ENCODE results near the gene SPATA31C1. TPM values are rescaled to one million over a fixed set of nuclear protein-coding genes. Genes with fewer than 3 reads are reported as not detected.

The SPATA31C1 gene
- total RNA-seq, 1 donor from 2014 or later: not detected

DNA sequence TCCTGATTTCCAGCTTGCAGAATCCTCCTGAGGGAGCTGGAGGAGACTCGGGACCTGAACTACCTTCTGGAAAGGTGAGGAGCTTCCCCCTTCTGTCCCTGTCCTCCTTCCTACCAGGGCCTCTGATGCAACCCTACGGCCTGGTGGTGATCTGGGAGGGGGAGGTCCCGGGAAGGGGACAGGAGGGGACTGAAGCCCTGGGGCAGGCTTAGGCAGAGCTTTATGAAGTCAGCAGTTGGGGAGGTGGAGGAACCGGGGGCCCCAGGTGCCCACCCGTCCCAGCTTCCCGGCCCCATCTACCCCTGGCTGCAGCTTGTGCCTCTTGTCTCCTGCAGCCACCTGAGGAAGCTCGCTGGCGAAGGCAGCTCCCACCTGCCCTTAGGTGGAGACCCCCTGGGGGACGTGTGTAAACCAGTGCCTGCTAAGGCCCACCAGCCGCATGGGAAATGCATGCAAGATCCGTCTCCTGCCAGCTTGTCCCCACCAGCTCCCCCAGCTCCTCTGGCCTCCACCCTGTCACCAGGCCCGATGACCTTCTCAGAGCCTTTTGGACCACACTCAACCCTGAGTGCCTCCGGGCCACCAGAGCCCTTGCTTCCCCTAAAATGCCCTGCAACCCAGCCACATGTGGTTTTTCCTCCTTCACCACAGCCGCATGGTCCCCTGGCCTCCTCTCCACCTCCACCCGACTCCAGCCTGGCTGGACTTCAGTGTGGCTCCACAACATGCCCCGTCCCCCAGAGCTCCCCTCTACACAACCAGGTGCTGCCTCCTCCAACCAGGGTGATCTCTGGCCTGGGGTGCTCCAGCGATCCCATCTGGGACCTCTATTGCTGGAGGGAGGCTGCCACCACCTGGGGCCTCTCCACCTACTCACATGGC, 32.9 kb upstream of the SPATA31C1 start:
- TF ChIP-seq, protein P1, sequence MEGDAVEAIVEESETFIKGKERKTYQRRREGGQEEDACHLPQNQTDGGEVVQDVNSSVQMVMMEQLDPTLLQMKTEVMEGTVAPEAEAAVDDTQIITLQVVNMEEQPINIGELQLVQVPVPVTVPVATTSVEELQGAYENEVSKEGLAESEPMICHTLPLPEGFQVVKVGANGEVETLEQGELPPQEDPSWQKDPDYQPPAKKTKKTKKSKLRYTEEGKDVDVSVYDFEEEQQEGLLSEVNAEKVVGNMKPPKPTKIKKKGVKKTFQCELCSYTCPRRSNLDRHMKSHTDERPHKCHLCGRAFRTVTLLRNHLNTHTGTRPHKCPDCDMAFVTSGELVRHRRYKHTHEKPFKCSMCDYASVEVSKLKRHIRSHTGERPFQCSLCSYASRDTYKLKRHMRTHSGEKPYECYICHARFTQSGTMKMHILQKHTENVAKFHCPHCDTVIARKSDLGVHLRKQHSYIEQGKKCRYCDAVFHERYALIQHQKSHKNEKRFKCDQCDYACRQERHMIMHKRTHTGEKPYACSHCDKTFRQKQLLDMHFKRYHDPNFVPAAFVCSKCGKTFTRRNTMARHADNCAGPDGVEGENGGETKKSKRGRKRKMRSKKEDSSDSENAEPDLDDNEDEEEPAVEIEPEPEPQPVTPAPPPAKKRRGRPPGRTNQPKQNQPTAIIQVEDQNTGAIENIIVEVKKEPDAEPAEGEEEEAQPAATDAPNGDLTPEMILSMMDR (IDR thresholded peaks at IDR 0.05; ENCODE audit: insufficient read depth, low read length, severe bottlenecking): no peak
- no peak for FAIRE-seq
- Histone ChIP-seq H3K36me3 (ENCODE audit: control insufficient read depth, insufficient read depth, low read length) (no peaks in the 10 kb centered on the region), H3K27me3 (ENCODE audit: control insufficient read depth, insufficient read depth, low read length) (no peaks in the 10 kb centered on the region), H3K4me3 (ENCODE audit: low read depth, low read length) (no peak overlapping the region)
- no peak for DNase-seq (ENCODE audit: low read depth)

DNA sequence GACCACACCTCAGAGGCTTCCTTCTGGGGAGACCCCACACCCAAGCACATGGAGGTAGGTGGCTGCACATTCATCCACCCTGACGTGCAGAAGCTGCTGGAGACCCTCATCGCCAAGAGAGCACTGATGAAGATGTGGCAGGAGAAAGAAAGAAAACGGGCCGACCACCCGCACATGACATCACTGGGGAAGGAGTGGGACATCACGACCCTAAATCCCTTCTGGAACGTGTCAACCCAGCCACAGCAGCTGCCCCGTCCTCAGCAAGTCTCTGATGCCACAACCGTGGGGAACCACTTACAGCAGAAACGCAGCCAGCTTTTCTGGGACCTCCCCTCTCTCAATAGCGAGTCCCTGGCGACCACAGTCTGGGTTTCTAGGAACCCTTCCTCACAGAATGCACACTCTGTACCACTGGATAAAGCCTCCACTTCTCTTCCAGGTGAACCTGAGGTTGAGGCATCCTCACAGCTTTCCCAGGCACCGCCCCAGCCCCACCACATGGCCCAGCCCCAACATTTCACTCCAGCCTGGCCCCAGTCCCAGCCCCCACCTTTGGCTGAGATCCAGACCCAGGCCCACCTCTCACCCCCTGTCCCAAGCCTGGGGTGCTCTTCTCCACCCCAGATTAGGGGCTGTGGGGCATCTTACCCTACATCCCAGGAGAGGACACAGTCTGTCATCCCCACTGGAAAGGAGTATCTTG, 32.1 kb upstream of the SPATA31C1 start:
- no peak for FAIRE-seq
- TF ChIP-seq, protein P1 (IDR thresholded peaks at IDR 0.05; ENCODE audit: insufficient read depth, low read length, severe bottlenecking): no peak
- H3K36me3 ChIP-seq (ENCODE audit: control insufficient read depth, insufficient read depth, low read length): no peaks in the 10 kb centered on the region
- no peak overlapping the region for H3K4me3 ChIP-seq (ENCODE audit: low read depth, low read length)
- no peaks in the 10 kb centered on the region for H3K27me3 ChIP-seq (ENCODE audit: control insufficient read depth, insufficient read depth, low read length)
- DNase-seq (ENCODE audit: low read depth): no peak

DNA sequence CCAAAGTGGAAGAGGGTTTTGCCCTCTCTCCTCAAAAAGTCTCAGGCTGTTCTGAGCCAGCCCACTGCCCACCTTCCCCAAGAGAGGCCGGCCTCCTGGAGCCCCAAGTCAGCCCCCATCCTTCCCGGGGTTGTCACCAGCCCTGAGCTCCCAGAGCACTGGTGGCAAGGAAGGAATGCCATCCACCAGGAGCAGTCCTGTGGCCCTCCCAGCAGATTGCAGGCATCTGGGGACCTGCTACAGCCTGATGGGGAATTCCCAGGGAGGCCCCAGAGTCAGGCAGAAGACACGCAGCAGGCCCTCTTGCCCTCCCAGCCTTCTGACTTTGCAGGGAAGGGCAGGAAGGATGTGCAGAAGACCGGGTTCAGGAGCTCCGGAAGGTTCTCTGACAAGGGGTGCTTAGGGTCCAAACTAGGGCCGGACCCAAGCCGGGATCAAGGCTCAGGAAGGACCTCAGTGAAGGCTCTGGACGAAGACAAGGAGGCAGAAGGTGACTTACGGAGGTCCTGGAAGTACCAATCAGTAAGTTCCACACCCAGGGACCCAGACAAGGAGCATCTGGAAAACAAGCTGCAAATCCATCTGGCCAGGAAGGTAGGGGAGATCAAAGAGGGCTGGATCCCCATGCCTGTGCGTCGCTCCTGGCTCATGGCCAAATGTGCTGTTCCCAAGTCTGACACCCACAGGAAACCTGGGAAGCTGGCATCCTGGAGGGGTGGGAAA, 31.4 kb upstream of the SPATA31C1 start:
- TF ChIP-seq, protein P1 (IDR thresholded peaks at IDR 0.05; ENCODE audit: insufficient read depth, low read length, severe bottlenecking): no peak
- H3K27me3 ChIP-seq (ENCODE audit: control insufficient read depth, insufficient read depth, low read length): no peaks in the 10 kb centered on the region
- no peak overlapping the region for H3K4me3 ChIP-seq (ENCODE audit: low read depth, low read length)
- FAIRE-seq (no peak), DNase-seq (ENCODE audit: low read depth) (no peak)
- no peaks in the 10 kb centered on the region for H3K36me3 ChIP-seq (ENCODE audit: control insufficient read depth, insufficient read depth, low read length)

DNA sequence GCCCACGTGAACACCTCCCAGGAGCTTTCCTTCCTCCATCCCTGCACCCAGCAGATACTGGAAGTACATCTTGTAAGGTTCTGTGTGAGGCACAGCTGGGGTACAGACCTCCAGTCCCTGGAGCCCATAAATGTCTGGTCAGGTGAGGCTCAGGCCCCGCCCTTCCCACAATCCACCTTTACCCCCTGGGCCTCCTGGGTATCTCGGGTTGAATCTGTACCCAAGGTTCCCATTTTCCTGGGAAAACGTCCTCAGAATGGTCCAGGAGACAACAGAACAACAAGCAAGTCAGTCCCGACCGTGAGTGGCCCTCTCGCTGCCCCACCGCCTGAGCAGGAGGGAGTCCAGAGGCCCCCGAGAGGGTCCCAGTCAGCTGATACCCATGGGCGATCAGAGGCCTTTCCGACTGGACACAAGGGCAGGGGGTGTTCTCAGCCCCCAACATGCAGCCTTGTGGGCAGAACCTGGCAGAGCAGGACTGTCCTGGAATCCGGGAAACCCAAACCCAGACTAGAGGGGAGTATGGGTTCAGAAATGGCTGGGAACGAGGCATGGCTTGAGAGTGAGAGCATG, 30.7 kb upstream of the SPATA31C1 start:
- TF ChIP-seq, protein P1 (IDR thresholded peaks at IDR 0.05; ENCODE audit: insufficient read depth, low read length, severe bottlenecking): no peak
- no peaks in the 10 kb centered on the region for H3K27me3 ChIP-seq (ENCODE audit: control insufficient read depth, insufficient read depth, low read length)
- FAIRE-seq (no peak), DNase-seq (ENCODE audit: low read depth) (no peak)
- H3K36me3 ChIP-seq (ENCODE audit: control insufficient read depth, insufficient read depth, low read length): no peaks in the 10 kb centered on the region
- H3K4me3 ChIP-seq (ENCODE audit: low read depth, low read length): no peak overlapping the region

DNA sequence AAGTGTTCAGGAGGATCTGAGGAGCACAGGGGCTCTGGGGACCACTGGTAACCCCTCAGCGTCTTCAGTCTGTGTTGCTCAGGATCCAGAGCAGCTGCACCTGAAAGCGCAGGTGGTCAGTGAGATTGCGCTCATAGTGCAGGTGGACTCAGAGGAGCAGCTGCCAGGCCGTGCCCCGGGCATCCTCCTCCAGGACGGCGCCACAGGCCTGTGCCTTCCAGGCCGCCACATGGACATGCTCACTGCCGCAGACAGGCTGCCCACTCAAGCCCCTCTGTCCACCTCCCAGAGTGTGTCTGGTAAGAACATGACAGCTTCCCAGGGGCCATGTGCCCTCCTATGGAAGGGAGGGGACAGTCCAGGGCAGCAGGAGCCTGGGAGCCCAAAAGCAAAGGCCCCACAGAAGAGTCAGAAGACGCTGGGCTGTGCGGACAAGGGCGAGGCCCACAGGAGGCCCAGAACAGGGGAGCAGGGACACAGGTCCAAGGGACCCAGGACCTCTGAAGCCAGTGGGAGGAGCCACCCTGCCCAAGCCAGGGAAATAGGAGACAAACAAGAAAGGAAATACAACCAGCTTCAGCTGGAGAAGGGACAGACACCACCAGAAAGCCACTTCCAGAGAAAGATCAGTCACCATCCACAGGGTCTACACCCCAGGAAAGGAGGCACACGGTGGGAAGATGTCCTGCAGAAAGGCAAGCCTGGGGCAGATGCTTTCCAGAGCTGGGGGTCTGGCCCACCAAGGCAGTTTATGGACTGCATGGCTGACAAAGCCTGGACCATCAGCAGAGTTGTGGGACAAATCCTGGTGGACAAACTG, 29.9 kb upstream of the SPATA31C1 start:
- no peak for DNase-seq (ENCODE audit: low read depth)
- TF ChIP-seq, protein P1 (IDR thresholded peaks at IDR 0.05; ENCODE audit: insufficient read depth, low read length, severe bottlenecking): no peak
- Histone ChIP-seq H3K36me3 (ENCODE audit: control insufficient read depth, insufficient read depth, low read length) (no peaks in the 10 kb centered on the region), H3K4me3 (ENCODE audit: low read depth, low read length) (no peak overlapping the region), H3K27me3 (ENCODE audit: control insufficient read depth, insufficient read depth, low read length) (no peaks in the 10 kb centered on the region)
- no peak for FAIRE-seq
